GM23248 (cell line): ENCODE data around the gene DSG3. TPM values are rescaled to one million over a fixed set of nuclear protein-coding genes. Genes with fewer than 3 reads are reported as not detected.

Source experiments
- DNase-seq: peaks from one replicate; pipeline ENCODE4 v3.0.0-alpha.2; 2015
- H2AFZ ChIP-seq: fragments of 200-600 bp; sonication (generic); 2 replicates; pipeline ENCODE4 v1.6.1; 2016; ENCODE audit warnings: antibody characterized with exemption
- H3F3A ChIP-seq: fragments of 200-600 bp; sonication (generic); 2 replicates; pipeline ENCODE4 v1.6.1; 2016; ENCODE audit warnings: mild to moderate bottlenecking, antibody characterized with exemption, mixed run types; ENCODE audit not compliant: insufficient read depth
- H3K27ac ChIP-seq: fragments of 200-600 bp; sonication (generic); 2 replicates; pipeline ENCODE4 v1.5.1; 2016; ENCODE audit warnings: mild to moderate bottlenecking
- H3K27me3 ChIP-seq: fragments of 200-600 bp; sonication (generic); replicated peaks from 2 replicates; pipeline ENCODE4 v1.6.1; 2016; ENCODE audit warnings: mild to moderate bottlenecking; ENCODE audit not compliant: insufficient read depth
- H3K36me3 ChIP-seq: fragments of 200-600 bp; sonication (generic); 2 replicates; pipeline ENCODE4 v1.6.1; 2016; ENCODE audit warnings: low read depth, mild to moderate bottlenecking
- H3K4me1 ChIP-seq: fragments of 200-600 bp; sonication (generic); 2 replicates; pipeline ENCODE4 v1.6.1; 2016; ENCODE audit warnings: mild to moderate bottlenecking; ENCODE audit not compliant: insufficient read depth
- H3K4me2 ChIP-seq: fragments of 200-600 bp; sonication (generic); one replicate; pipeline ENCODE4 v1.6.1; 2016; ENCODE audit warnings: mild to moderate bottlenecking; ENCODE audit not compliant: unreplicated experiment
- H3K4me3 ChIP-seq: fragments of 200-600 bp; sonication (generic); 2 replicates; pipeline ENCODE4 v1.5.1; 2016; ENCODE audit warnings: mild to moderate bottlenecking
- H3K79me2 ChIP-seq: fragments of 200-600 bp; sonication (generic); 2 replicates; pipeline ENCODE4 v1.6.1; 2016; ENCODE audit warnings: mild to moderate bottlenecking; ENCODE audit not compliant: insufficient read depth
- H3K9ac ChIP-seq: fragments of 200-600 bp; sonication (generic); 2 replicates; pipeline ENCODE4 v1.6.1; 2016; ENCODE audit warnings: mild to moderate bottlenecking
- H3K9me2 ChIP-seq: fragments of 200-600 bp; sonication (generic); 2 replicates; pipeline ENCODE4 v1.6.1; 2016; ENCODE audit warnings: mixed run types, mild to moderate bottlenecking, moderate library complexity; ENCODE audit not compliant: insufficient read depth
- H3K9me3 ChIP-seq: fragments of 200-600 bp; sonication (generic); one replicate; pipeline ENCODE4 v1.6.1; 2017; ENCODE audit warnings: low read depth
- H4K20me1 ChIP-seq: fragments of 200-600 bp; sonication (generic); 2 replicates; pipeline ENCODE4 v1.6.0; 2016; ENCODE audit not compliant: insufficient read depth
- EZH2 ChIP-seq: fragments of 200-600 bp; sonication (generic); IDR thresholded peaks from 2 replicates; pipeline ENCODE4 v1.6.1; 2018; ENCODE audit warnings: antibody characterized with exemption, mild to moderate bottlenecking; ENCODE audit not compliant: insufficient read depth, poor library complexity, severe bottlenecking
- EZH2phosphoT487 ChIP-seq: fragments of 200-600 bp; sonication (generic); IDR thresholded peaks from 2 replicates; pipeline ENCODE4 v1.6.1; 2018; ENCODE audit warnings: antibody characterized with exemption, moderate library complexity, mild to moderate bottlenecking, low read depth; ENCODE audit not compliant: insufficient read depth
- WGBS, 2 experiments: methylation state at CpG; one replicate each; pipeline ENCODE4 v1.1.6; 2015 to 2017; ENCODE audit warnings: low lambda C conversion rate in 2 of 2, low coverage in 1 of 2; ENCODE audit errors: missing lambda C conversion rate in 2 of 2; 5-methylcytosine and 5-hydroxymethylcytosine counted together
- in situ Hi-C: fragments of 300-500 bp; cut with MboI; formaldehyde crosslinking; loops from 2 replicates; pipeline ENCODE4 v1.15.0; 2020
- polyA plus RNA-seq: library from polyadenylated mRNA; unstranded; fragments of >200 nt; fragmentation: Nextera tagmentation; extraction: Ambion mirVana; gene quantifications from 2 replicates; pipeline ENCODE4 v1.2.1, GENCODE V29; 2016
- total RNA-seq: library from RNA; depleted of rRNA; stranded (reverse); fragments of >200 nt; shearing (Covaris generic); gene quantifications from 2 replicates; pipeline ENCODE4 v1.2.3, GENCODE V29; 2014

Gene DSG3
- total and polyA plus RNA-seq, 2 experiments from 2014 or later: not detected

- no peak for DNase-seq
- Histone ChIP-seq H3K9ac (no peak overlapping the region), H2AFZ (no peak overlapping the region), H3K4me3 (no peak overlapping the region), H3K36me3 (no peaks in the 10 kb centered on the region), H3K9me2 (no peaks in the 10 kb centered on the region), H3K9me3 (no peaks in the 10 kb centered on the region), H3K27ac (no peak overlapping the region), H4K20me1 (no peaks in the 10 kb centered on the region), H3K79me2 (no peaks in the 10 kb centered on the region), H3K27me3 (no peaks in the 10 kb centered on the region), H3F3A (no peaks in the 10 kb centered on the region), H3K4me2 (no peak overlapping the region), H3K4me1 (no peaks in the 10 kb centered on the region)
- in situ Hi-C loops: no loop called here
- WGBS, 2 experiments: 1 to 2% methylated on average over 4 of the region's 4 CpGs
- no peak for TF ChIP-seq EZH2
- no peak for TF ChIP-seq EZH2phosphoT487
These were observed 38.3 kb upstream of the DSG3 start for GRCh38 chr18:31409276-31409675.

GRCh38 chr18:31410716-31411483 lies 36.6 kb upstream of the DSG3 start:
- WGBS, 2 experiments: 10 to 13% methylated on average over 37 of the region's 37 CpGs
- no peaks in the 10 kb centered on the region for H3K36me3 ChIP-seq
- TF ChIP-seq EZH2phosphoT487: no peak
- TF ChIP-seq EZH2: no peak
- no peak for DNase-seq
- H3K79me2 ChIP-seq: no peaks in the 10 kb centered on the region
- no peaks in the 10 kb centered on the region for H3K4me1 ChIP-seq
- no peak overlapping the region for H3K4me3 ChIP-seq
- no peaks in the 10 kb centered on the region for H4K20me1 ChIP-seq
- H3K27me3 ChIP-seq: no peaks in the 10 kb centered on the region
- no peaks in the 10 kb centered on the region for H3K9me2 ChIP-seq
- no peaks in the 10 kb centered on the region for H3F3A ChIP-seq
- no peak overlapping the region for H3K9ac ChIP-seq
- no peak overlapping the region for H3K4me2 ChIP-seq
- in situ Hi-C loops: no loop called here
- H3K27ac ChIP-seq: no peak overlapping the region
- H2AFZ ChIP-seq: no peak overlapping the region
- no peaks in the 10 kb centered on the region for H3K9me3 ChIP-seq

- H2AFZ ChIP-seq: no peak overlapping the region
- no peaks in the 10 kb centered on the region for H3K9me3 ChIP-seq
- TF ChIP-seq EZH2phosphoT487 (no peak), EZH2 (no peak)
- no peaks in the 10 kb centered on the region for H3F3A ChIP-seq
- DNase-seq: no peak
- no peak overlapping the region for H3K27ac ChIP-seq
- 26 to 31% methylated on average over 6 of the region's 6 CpGs for WGBS, 2 experiments
- no peak overlapping the region for H3K4me3 ChIP-seq
- H3K36me3 ChIP-seq: no peaks in the 10 kb centered on the region
- H3K9ac ChIP-seq: no peak overlapping the region
- H3K4me2 ChIP-seq: no peak overlapping the region
- H3K9me2 ChIP-seq: no peaks in the 10 kb centered on the region
- no peaks in the 10 kb centered on the region for H4K20me1 ChIP-seq
- no peaks in the 10 kb centered on the region for H3K27me3 ChIP-seq
- H3K4me1 ChIP-seq: no peaks in the 10 kb centered on the region
- H3K79me2 ChIP-seq: no peaks in the 10 kb centered on the region
- in situ Hi-C loops: no loop called here
These were observed 34.4 kb upstream of the DSG3 start for GRCh38 chr18:31413137-31413536.

- Histone ChIP-seq H3K79me2 (no peaks in the 10 kb centered on the region), H3K9me3 (no peaks in the 10 kb centered on the region), H2AFZ (no peak overlapping the region), H3K27ac (no peak overlapping the region), H4K20me1 (no peaks in the 10 kb centered on the region), H3K4me2 (no peak overlapping the region), H3F3A (no peaks in the 10 kb centered on the region), H3K27me3 (no peaks in the 10 kb centered on the region), H3K9me2 (no peaks in the 10 kb centered on the region), H3K9ac (no peak overlapping the region), H3K4me1 (no peaks in the 10 kb centered on the region), H3K36me3 (no peaks in the 10 kb centered on the region), H3K4me3 (no peak overlapping the region)
- DNase-seq: no peak
- TF ChIP-seq EZH2 (no peak), EZH2phosphoT487 (no peak)
- in situ Hi-C loops: no loop called here
These were observed 29.7 kb upstream of the DSG3 start for GRCh38 chr18:31417850-31418249.
